GOT3 (cell line): ENCODE data around the gene FTL.

Source experiments
- DNase-seq: peaks from one replicate; lab custom pipeline; 2025; ENCODE audit warnings: mixed read lengths; lab: John Stamatoyannopoulos, UW

Gene FTL

DNA sequence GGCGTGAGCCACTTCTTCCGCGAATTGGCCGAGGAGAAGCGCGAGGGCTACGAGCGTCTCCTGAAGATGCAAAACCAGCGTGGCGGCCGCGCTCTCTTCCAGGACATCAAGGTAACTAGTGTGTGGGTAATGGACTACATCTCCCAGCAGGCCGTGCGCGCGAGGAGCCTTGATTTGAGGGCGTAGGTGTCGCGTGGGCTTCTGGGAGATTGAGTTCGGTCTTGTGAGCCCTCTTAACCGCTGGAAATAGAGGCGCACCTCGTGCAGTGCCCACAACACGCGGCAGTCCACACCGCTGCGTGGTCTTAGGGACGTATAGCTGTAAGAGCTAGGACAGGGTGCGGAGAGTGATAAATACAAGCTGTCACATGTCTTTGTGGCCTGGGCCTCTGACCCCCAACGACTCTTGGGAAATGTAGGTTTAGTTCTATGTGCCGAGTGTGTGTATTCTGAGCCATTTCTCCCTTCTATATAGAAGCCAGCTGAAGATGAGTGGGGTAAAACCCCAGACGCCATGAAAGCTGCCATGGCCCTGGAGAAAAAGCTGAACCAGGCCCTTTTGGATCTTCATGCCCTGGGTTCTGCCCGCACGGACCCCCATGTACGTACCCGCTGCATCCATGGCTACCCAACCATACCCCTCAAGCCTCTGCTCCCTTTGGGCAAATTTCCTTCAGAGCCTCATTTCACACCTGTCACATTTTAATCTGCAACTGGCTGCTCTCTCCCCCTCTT is 864 bp downstream of the FTL start:
- DNase-seq, result peak; percentile 50

DNA sequence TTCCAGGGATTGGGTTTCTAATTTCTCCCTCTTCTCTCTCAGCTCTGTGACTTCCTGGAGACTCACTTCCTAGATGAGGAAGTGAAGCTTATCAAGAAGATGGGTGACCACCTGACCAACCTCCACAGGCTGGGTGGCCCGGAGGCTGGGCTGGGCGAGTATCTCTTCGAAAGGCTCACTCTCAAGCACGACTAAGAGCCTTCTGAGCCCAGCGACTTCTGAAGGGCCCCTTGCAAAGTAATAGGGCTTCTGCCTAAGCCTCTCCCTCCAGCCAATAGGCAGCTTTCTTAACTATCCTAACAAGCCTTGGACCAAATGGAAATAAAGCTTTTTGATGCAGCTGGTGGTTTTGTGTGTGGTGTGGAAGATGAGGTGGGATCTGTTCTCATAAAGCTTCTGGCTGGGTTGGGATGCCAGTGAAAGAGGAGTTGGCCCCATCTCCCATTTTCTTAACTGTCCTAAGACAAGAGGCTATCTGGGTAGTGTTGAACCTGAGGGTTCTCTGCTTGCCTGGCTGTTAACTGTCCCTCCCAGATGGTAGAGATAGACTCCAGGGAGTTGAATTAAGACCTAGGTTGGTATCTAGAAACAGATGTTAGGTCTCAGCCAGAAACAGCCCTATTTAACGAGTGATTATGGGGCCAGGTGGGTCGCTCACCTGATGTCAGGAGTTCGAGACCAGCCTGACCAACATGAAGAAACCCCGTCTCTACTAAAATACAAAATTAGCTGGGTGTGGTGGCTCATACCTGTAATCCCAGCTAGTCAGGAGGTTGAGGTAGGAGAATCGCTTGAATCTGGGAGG is 1.6 kb downstream of the FTL start:
- no peak for DNase-seq

DNA sequence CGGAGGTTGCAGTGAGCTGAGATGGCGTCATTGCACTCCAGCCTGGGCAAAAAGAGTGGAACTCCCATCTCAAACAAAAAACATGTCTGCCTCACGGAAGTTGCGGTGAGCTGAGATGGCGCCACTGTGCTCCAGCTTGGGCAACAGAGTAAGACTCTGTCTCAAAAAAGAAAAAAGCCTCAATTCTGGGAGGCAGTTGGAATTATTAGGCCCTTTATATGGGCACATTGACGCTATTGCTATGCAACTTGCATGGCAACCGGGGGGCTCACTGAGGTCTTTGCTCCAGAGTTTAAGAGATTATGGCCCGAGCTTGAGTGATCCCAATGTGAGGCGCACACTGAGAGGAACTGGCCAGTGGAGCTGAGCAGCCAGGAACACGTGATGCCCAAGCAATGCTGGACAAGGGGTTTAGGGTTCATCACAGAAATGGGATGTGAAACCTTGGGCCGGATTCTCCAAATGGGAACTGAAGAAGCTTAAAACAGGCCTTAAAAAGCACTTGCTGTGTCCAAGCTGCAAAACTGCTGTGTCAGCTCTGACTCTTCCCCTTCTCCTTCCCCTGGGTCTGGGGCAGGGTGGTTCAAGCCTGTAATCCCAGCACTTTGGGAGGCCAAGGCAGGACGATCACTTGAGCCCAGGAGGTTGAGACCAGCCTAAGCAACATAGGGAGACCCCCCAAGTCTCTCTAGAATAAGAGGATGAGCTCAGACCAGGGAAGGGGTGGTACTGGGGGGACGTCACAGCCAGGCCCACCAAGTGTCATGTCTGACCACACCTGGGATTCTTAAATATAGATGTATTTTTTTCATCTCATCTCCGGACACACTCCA is 2.5 kb downstream of the FTL start:
- DNase-seq, result no peak

DNA sequence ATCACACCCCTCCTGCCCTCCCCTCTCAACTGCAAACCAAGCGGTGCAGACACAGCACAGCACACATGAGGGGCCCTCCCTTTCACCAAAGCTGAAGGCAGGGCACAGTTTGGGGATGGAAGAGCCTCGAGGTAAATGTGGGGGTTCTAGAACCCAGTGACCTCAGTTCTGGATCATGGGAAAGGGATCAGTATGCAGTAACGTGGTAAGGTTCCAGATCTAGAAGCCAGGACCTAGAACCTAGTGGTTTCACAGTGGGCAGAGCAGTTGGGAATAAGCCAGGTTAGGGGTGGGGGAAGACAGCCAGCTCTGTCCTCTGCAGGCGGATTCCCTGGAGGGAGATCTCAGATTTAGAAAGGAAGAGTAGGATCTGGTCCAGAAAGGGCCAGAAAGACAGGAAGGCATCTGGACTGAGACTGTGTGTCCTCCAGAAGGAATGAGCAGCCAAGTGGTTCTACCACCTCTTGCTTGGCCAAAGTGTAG is 3.1 kb downstream of the FTL start:
- DNase-seq, result no peak

DNA sequence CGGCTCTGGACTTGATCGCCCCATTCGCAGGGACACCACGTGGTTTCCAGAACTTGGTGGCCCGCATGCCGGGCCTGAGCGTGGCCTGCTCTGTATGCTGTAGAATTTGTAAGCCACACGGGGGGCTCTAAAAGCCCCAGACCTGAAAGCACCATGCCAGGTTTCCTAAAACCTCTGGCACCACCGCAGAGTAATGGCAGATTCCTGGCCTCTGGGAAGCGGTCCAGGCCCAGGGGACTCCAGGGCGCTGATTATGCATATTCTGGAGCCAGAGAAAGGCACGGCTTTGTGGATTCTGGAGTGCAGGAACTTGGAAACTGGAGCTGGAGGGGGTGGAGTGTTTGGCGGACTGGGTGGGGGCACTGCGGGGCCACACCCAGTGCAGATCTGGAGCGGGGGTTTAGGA is 3.7 kb downstream of the FTL start:
- no peak for DNase-seq

DNA sequence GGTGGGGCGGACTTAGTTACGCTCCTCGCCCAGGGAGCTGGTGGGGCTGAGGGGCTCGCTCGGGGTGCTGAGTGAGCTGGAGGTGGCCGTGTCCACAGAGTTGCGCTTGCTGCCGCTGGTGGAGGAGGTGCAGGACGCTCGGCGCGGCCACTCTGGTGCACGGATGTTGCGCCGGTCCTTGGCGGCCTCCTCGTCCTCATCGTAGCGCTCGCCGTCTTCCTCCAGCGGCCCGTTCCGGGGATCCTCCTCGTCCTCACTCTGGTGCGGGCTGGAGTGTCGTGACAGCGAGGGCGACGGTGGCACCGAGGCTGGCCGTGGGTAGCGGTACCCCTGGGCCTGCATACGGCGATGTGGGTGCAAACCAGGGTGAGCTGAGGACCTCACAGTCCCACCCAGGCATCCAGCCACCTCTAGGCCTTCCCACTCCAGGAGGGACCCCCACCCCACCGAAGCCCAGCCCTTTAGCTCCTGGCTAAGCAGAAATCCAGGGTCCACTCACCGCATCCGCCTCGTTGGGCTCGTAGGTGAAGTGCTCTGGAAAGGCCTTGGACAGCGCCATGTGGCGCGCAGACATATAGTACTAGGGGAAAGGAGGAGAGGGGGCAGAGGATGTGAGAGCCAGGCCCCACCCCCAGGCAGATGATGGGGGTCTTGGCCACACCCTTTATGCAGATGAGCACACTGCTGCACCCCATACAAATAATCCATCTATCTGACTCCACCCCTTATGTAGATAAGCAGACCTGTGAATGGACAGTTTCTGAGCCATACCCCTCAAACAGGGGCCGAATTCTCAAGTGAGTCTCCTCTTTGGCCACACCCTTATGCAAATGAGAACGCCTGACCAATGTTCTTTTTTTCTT is 4.4 kb downstream of the FTL start:
- DNase-seq, result no peak

DNA sequence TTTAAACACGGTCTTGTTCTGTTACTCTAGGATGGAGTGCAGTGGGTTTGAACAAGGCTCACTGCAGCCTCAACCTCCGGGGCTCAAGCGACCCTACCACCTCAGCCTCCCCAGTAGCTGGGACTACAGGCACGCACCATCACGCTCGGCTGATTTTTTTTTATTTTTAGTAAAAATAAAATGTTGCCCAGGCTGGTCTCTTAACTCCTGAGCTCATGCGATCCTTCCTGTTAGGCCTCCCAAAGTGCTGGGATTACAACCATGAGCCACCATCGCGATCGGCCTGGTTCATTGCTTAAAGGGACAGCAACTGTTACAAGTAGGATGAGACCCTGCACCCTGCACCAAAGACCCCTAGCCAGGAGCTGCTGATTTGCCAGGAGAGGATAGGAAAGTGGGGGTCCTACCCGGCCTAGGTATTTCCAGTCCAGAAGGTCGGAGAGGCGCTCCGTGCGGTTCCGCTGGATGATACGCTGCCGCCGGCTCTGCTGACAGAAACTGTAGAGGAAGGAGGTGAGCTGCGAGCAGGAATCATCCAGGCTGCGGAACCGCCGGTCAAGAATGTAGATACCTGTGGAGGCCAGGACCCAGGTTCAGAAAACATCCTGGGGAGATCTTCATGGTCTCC is 5.1 kb downstream of the FTL start:
- DNase-seq, result no peak

DNA sequence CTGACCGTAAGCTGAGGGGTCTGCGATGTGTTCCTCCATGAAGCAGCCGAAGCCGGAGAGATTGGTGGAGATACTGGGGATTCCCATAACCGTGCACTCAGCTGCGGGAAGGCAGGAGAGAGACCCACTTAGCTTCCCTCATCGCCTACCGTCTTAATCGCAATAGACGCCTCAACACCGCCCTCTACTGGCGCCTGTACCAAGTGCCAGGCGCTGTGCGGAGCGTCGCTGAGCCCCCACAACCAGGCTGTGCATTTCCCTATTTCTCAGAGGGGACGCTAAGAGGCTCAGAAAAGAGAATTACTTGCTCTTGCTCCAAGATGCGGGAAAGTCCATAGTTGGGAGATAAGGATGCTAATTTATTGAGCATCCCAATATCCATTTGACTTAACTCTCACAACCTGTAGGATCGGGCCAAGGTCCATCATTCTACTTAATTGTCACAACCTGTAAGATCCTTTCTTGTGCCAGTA is 5.8 kb downstream of the FTL start:
- no peak for DNase-seq

DNA sequence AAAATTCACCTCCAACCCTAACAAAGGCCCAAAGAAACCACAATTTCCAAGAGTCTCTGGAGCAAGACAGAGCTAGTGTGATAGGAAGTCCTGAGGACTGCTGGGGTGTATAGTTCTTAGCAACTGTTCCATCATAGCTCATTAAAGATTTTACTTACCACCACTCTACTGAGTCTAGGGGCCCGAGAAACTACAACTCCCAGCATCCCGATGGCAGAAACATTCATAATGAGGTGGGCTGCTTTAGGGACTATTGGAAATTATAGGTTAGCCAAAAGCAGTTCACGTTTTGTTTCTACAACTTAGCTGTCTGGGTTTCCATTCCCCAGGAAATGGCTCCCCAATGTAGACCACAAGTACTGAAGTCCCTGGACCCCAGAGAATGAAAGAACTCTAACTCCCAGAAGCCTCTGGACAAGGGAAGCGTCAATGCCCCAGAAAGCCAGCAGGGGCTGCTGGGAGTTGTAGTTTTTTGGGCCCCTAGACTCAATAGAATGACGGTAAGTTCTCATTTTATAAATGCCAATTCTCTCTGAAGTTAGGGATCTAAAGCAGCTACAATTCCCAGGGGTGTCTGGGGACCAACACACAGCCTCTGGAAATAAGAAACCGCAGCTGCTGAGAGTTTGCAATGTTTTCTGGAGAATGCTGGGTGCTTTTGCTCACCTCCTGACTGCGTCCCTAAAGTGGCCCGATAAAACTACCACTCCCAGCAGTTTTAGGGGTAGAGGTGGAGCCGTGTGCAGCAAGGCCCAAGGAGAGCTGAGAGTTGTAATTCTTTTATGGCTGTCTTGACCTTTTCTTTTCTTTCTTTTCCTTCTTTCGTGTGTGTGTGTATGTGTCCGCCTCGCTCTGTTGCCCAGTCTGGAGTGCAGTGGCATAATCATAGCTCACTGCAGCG is 11.1 kb downstream of the FTL start:
- DNase-seq, result no peak

DNA sequence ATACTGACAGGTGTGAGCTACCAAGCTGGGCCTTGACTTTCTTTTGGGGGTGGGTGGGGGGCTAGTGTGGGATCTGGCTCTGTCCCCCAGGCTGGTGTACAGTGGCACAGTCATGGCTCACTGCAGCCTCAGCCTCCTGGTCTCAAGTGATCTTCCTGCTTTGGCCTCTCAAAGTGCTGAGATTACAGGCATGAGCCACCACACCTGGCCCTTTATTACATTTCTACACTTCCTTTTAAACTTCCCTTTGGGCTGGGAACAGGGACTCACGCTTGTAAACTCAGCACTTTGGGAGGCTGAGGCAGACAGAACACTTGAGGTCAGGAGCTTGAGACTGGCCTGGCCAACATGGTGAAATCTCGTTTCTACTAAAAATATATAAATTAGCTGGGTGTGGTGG is 12.0 kb downstream of the FTL start:
- no peak for DNase-seq

DNA sequence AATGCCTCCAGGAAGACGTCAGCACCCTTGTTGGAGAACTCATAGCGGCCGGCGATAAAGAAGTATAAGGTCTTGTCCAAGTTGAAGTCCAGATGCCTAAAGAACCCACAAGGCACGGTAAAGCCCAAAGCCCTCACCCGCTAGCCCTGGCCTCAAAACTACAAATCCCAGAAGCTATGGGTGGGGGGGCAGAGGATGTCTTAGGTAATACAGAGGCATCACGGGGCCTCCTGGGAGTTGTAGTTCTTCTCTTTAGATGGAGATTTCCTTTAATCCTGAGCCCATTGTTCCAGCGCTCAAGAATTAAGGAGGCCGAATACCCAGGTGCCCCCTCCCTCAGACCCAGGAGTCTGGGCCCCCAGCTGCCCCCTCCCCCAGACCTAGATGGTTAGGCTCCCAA is 17.2 kb downstream of the FTL start:
- no peak for DNase-seq

DNA sequence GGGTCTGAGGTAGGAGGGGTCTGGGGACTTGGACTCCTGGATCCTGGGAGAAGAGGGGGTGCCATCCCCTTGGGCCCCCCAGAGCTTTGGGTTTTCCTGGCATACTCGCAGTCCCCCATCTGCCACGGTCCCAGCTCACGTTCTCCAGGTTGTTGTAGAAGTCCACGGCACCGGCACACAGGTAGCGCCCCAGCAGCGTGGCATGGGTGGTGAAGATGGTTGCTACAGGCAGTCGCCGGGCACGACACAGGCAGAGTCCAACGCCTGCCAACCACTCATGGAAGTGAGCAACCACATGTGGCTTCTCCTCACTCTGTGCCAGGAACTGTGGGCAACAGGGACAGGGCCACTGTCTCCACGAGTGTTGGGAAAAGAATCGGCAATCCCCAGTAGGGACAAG is 20.6 kb downstream of the FTL start:
- no peak for DNase-seq

DNA sequence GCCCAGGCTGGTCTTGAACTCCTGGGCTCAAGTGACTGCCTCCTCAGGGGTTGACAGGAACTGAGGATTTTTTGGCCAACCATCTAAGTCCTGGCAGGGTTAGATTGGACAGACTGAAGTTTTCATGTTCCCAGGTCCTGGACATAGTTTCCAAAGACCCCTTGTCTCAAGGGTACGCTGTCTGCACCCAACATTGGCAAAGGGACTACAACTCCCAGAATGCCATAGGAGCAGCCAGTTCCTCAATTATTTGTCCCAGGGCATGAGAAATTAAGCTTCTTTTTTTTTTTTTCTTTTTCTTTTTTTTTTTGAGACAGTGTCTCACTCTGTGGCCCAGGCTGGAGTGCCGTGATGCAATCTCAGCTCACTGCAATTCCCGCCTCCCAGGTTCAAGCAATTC is 21.1 kb downstream of the FTL start:
- DNase-seq, result no peak

DNA sequence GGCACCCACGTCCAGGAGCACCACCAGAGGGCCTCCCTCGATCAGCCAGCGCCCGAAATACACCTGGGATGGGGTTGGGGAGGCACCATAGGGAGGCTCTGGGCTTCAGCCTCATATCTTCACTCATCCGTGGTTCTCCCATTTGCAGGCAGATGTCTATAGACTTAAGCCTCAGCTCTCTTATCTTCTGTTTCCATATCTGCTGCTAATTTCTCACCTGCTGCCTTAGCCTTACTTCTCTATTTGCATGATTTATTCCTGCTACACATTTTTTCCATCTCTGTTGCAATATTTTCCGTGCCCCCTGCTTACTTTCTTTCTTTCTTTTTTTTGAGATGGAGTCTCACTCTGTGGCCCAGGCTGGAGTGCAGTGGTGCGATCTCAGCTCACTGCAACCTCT is 22.2 kb downstream of the FTL start:
- no peak for DNase-seq

DNA sequence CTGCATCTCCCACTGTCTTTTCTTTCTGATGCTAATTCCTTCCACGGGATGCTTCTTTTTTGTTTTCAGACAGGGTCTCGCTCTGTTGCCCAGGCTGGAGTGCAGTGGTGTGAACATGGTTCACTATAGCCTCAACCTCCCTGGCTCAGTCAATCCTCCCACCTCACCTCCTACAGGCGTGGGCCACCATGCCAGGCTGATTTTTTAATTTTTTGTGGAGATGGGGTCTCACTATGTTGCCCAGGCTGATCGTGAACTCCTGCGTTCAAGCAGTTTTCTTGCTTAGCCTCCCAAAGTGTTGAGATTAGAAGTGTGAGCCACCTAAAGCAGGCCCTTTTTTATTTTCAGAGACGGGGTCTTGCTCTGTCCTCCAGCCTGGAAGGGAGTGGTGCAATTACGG is 23.2 kb downstream of the FTL start:
- no peak for DNase-seq

DNA sequence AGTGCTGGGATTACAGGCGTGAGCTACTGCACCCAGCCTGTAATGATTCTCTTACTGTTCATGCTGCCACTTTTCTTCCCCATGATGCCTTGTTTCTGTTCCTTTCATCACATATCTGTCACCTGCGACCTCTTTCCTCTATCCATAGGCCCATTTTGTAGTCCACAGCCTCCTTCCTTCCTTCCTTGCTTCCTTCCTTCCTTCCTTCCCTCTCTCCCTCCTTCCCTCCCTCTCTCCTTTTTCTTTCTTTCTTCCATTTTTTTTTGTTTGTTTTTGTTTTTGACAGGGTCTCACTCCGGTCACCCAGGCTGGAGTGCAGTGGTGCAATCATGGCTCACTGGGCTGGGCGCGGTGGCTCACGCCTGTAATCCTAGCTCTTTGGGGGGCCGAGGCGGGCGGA is 23.8 kb downstream of the FTL start:
- DNase-seq, result no peak

DNA sequence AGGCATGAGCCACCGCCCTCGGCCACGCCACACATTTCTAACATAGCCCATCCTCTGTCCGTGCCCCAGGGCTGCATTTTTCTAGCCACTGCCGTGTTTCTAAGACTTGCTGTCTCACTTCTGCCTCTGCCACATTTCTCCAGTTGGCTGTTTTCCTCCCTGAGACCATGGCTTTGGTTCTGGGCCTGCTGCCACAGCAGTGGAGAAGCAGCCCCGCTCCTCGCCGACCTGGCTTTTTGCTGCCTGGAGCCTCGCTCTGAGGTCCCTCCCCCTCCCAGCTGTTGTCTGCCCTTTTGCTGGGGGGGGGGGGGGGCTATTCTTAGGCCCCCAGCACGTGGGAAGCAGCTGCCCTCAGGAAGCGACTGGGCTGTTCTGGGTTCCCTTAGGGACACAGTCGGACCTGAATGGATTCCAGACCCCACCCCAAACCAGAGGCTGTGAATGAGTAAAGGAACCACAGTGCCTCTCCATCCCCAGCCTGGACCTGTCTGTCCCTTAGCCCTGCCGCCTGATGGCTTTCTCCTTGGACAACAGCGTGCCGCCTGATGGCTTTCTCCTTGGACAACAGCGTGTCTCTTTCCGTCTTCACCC is 24.7 kb downstream of the FTL start:
- DNase-seq, result no peak

DNA sequence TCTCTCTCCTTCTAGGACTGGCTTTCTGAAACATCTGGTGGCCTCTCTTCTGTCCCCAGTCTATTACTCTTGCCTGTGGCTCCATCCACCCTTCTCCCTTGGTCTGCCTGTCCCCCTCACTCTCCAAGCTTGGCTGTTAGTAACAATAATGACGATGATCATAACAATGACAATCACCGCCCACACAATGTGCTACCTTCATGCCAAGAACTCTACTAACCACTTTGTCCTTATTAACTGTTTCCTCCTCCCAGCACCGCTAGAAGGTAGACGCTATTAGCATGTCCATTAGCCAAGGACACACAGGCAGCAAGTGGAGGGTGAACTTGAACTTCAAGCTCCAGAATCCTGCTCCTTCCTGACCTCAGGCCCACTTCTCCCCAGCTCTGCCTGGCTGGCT is 25.3 kb downstream of the FTL start:
- no peak for DNase-seq

DNA sequence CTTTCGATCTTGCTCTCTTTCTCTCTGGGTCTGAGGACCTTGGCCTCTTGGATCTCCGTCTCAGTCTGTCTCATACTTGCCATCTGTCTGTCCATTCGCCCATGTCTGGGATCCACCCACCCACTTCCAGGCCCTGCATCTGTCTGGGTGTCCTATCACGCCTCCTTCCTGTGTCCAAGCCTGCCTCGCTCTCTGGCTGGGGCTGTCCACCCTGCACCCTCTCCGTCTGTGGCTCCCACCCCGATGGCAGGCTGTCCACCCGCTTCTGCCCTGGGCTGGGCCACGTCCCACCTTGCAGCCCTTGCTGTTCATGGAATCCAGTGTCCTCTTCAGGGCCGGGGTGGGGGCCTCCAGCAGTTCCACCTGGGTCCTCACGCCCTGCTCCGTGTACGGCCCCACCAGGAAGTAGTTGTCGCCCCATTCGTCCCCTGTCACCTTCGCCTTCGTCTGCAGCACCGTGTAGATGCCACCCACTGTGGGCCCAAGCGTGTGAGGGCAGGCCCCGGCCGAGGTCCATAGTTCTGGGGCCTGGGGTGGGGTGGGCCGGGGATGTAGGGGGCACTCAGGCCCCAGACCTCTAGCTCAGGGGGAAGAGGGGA is 26.0 kb downstream of the FTL start:
- no peak for DNase-seq
